ENCODE measurements around the gene CHM.
"Not testable (repeated sequence)": the region's sequence is repeated elsewhere in the genome, so short reads cannot be mapped to it uniquely, and the experiment has no call there.

GRCh38 chrX:85934399-85934798 is 113.0 kb downstream of the CHM start:
- not testable (repeated sequence) for TF ChIP-seq POLR2A (IDR thresholded peaks at IDR 0.05; ENCODE audit: low read depth, low read length); POLR2AphosphoS5 (IDR thresholded peaks at IDR 0.05; ENCODE audit: low read depth, low read length); TAF1 (IDR thresholded peaks at IDR 0.05; ENCODE audit: borderline replicate concordance, low read depth, low read length)
